Tibial nerve (tissue), 4 donors: ENCODE measurements around the gene ASIC3. TPM values are rescaled to one million over a fixed set of nuclear protein-coding genes. Genes with fewer than 3 reads are reported as not detected.
A peak's percentile ranks its signal among the peaks of the same experiment; 100 is the strongest.

Source experiments
- DNase-seq, 2 donors: peaks; one replicate each; pipeline ENCODE4 v3.0.0-alpha.2; 2019; ENCODE audit warnings: low spot score in 2 of 2
- H3K27ac ChIP-seq, 4 donors: fragments of 200-600 bp; sonication (generic) in 3 of 4; one replicate each; pipeline ENCODE4 v1.5.1; 2017 to 2019; ENCODE audit warnings: mild to moderate bottlenecking in 1 of 4
- H3K27me3 ChIP-seq, 2 donors: fragments of 200-600 bp; sonication (generic) in 1 of 2; one replicate each; pipeline versions ENCODE4 v1.5.1 to v1.6.0; 2017 to 2019
- H3K36me3 ChIP-seq, 3 donors: fragments of 200-600 bp; sonication (generic); one replicate each; pipeline ENCODE4 v1.5.1; 2018 to 2019
- H3K4me1 ChIP-seq, 4 donors: fragments of 200-600 bp; sonication (generic) in 3 of 4; one replicate each; pipeline ENCODE4 v1.5.1; 2017 to 2019
- H3K4me3 ChIP-seq, 4 donors: fragments of 200-600 bp; sonication (generic) in 3 of 4; one replicate each; pipeline ENCODE4 v1.5.1; 2017 to 2019; ENCODE audit warnings: mild to moderate bottlenecking in 1 of 4, moderate library complexity in 1 of 4
- H3K9me3 ChIP-seq, 4 donors: fragments of 200-600 bp; sonication (generic) in 3 of 4; one replicate each; pipeline ENCODE4 v1.5.1; 2017 to 2019
- CTCF ChIP-seq, 5 experiments: fragments of 200-600 bp in 3 of 5; fragments of 450-650 bp in 2 of 5; sonication (generic) in 3 of 5; IDR thresholded peaks; one replicate each; pipeline ENCODE4 v1.5.1; 2016 to 2019; ENCODE audit warnings: antibody characterized with exemption in 5 of 5, mild to moderate bottlenecking in 3 of 5, moderate library complexity in 2 of 5
- EP300 ChIP-seq, 2 donors: sonication (generic); formaldehyde crosslinking; IDR thresholded peaks; one replicate each; pipeline ENCODE4 v1.6.1; 2017; ENCODE audit warnings: antibody characterized with exemption in 2 of 2, mild to moderate bottlenecking in 1 of 2
- POLR2A ChIP-seq, 2 donors: fragments of 450-650 bp; IDR thresholded peaks; one replicate each; pipeline ENCODE4 v1.6.1; 2017; ENCODE audit warnings: antibody characterized with exemption in 2 of 2, mild to moderate bottlenecking in 2 of 2, moderate library complexity in 2 of 2
- WGBS, 2 donors: methylation state at CpG; one replicate each; pipeline ENCODE4 v1.1.5; 2018; 5-methylcytosine and 5-hydroxymethylcytosine counted together
- total RNA-seq, 4 donors: library from RNA; depleted of rRNA; stranded (reverse); fragments of >200 nt; gene quantifications; one replicate each; pipeline ENCODE4 v1.1.0, GENCODE V29; 2016

Gene ASIC3
- total RNA-seq, 4 donors from 2014 or later: 1.7 to 6.0 (median 4.0) TPM

DNA sequence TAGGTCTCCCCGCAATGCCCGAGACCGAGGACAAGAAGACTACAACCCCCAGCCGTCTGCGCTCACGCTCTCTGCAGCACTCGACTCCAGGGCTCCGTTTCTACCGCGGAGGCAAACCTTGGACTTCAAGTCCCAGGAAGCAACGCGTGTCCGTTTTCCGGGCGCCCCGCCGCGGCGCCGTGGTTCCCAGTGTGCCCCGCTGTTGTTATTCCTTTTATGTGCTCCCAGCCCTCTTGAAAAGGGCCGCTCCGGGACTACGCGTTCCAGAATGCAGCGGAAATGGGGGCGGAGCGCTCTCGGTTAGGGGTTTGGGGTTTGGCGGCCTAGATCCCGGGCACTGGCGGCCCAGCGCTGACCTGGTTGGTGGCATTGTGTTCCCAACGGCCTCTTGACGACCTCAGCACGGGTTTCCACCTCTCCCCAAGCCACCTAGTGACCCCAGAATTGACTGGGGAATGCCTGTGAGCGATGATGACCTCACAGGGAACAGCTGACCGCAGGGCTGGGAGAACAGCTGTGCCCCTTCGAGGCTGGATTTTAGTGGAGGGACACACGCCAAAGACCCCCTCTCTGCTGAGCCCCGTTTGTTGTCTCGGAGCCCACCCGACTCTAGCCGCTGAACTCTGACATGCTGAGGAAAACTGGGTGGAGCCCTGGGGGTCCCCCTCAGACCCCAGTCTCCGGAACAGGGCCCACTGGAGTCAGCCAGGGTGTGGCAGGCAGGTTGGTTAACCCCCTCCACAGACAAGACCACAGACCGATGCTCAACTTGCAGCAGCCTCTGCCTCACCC is 9.9 kb downstream of the ASIC3 start:
- H3K4me1 ChIP-seq: peaks cover 0 to 53% (median 42%) of the 10 kb centered on the region in 4 donors

DNA sequence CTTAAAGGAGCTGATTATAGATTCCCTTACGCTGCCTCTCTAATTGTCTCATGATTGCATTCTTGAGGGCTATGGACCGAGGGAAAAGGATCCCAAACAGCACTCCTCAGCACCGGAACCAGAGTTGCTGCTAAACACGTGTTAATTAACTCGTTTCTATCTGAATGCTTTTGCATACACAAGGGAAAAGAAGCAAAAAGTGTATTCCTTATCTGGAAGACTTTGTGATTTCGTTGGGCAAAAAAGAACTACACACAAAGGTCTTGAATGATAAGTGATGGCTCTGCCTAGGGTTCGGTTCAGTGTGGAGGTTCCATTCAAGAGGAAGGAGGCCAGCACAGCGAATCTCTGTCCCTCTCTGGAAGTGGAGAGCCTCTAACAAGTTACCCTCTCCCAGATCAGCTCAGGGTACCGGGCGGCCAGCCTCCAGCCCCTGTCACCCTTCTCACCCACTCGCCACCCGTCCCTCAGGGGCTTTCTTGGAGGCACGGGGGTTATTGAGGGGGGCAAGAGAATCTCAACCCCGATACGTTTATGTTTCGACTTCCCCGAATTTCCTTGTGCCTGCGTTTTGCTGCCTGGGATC is 10.5 kb downstream of the ASIC3 start:
- Histone ChIP-seq H3K4me1 (peaks cover 0 to 60% (median 42%) of the 10 kb centered on the region in 4 donors), H3K9me3 (no peaks in the 10 kb centered on the region), H3K27ac (peak overlapping the region; percentile 93 to 97 (median 96)), H3K4me3 (peak overlapping the region; percentile 72 to 91 (median 80)), H3K27me3 (no peaks in the 10 kb centered on the region), H3K36me3 (peaks cover 0 to 16% (median 0%) of the 10 kb centered on the region in 3 donors)
- no peak for DNase-seq
- WGBS, 2 donors: 4 to 5% methylated on average over 18 of the region's 18 CpGs
- TF ChIP-seq CTCF (IDR thresholded peaks at IDR 0.05) (no peak), EP300 (IDR thresholded peaks at IDR 0.05) (no peak), POLR2A (IDR thresholded peaks at IDR 0.05) (no peak)

More for the DNA sequence above, 9.9 kb downstream of the ASIC3 start:
- Histone ChIP-seq H3K4me3 (peak overlapping the region; percentile 39 to 91 (median 79)), H3K27ac (peak overlapping the region; percentile 93 to 97 (median 96)), H3K9me3 (no peaks in the 10 kb centered on the region), H3K27me3 (no peaks in the 10 kb centered on the region), H3K36me3 (peaks cover 0 to 22% (median 0%) of the 10 kb centered on the region in 3 donors)
- peak; percentile 95 to 97 for DNase-seq
- TF ChIP-seq EP300 (IDR thresholded peaks at IDR 0.05): peak; percentile 93 to 98
- TF ChIP-seq CTCF (IDR thresholded peaks at IDR 0.05): peak in 2 of 5 experiments; percentile 27 to 28
- peak; percentile 77 to 97 for TF ChIP-seq POLR2A (IDR thresholded peaks at IDR 0.05)
- 0% methylated on average over 21 to 39 of the region's 46 CpGs for WGBS, 2 donors

DNA sequence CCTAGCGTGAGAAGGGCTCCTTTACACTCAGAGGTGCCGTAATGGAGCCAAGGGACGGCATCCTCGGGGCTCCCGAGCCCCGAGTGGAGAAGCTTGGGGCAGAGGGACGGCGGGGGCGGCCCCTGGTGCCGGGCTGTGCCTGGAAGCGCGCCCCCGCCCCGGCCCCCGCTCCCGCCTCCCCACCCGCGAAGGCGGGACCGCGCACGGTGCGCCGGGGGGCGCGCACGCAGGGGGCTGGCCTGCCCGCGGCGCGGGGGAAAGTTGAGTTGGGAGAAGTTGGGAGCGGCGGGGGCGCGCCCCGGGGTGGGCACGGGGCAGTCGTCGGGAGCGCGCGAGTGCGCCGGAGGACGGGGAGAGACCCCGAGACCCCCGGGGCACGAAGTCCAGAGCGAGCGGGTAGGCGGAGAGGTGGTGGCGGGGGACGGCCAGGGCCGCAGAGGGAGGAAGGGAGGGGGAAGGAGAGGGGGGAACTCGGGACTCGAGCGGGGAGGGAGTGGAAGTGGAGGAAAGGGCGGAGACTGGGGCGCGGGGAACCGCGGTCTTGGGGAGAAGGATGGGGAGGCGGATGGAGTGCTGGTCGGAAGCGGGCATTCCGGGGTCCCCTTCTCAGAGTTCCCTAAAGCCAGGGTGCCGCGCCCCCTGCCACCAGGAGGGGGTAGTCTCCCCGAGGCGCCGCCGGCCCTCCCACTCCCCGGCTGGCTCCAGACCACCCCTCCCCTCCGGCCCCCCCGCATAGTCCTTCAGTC is 11.2 kb downstream of the ASIC3 start, which contains the start of gene SLC4A2:
SLC4A2 (plus strand) TSS at position 223 of the 746 bp plus-strand sequence. CDS start 2,399 bp downstream, outside the sequence.
- Histone ChIP-seq H3K4me1 (peaks cover 0 to 60% (median 42%) of the 10 kb centered on the region in 4 donors), H3K27ac (peak within 1 kb of the TSS; percentile 93 to 97 (median 96)), H3K36me3 (peaks cover 2 to 16% (median 2%) of the 10 kb centered on the region in 3 donors), H3K4me3 (peak within 1 kb of the TSS; percentile 72 to 91 (median 80)), H3K27me3 (no peaks in the 10 kb centered on the region), H3K9me3 (no peaks in the 10 kb centered on the region)
- WGBS, 2 donors: 0 to 2% methylated on average over 39 to 50 of the region's 75 CpGs
- peak; percentile 67 to 73 for DNase-seq
- TF ChIP-seq CTCF (IDR thresholded peaks at IDR 0.05) (peak; percentile 47 to 56 (median 54)), EP300 (IDR thresholded peaks at IDR 0.05) (peak in 1 of 2 donors; percentile 63), POLR2A (IDR thresholded peaks at IDR 0.05) (peak; percentile 31 to 61)

DNA sequence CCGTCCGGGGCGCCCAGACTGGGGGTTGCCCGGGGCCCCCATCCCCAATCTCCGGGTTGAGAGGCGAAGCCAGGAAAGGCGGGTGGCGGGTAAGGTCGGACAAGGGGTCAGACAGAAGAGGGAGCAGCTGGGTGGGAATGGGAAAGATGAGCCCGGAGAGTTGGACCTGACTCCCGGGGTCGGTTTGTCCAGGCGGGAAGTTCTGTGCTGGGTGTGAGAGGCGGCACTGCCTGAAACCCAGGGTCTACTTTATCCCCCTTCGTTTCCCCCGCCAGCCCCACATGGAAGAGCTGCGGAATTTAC is 11.7 kb downstream of the ASIC3 start:
- Histone ChIP-seq H3K27ac (peak overlapping the region; percentile 93 to 97 (median 96)), H3K27me3 (no peaks in the 10 kb centered on the region), H3K9me3 (no peaks in the 10 kb centered on the region), H3K4me1 (peaks cover 0 to 60% (median 42%) of the 10 kb centered on the region in 4 donors), H3K36me3 (peaks cover 5 to 17% (median 6%) of the 10 kb centered on the region in 3 donors), H3K4me3 (peak overlapping the region; percentile 72 to 91 (median 80))
- WGBS, 2 donors: 2 to 3% methylated on average over 16 to 17 of the region's 17 CpGs
- DNase-seq: no peak
- TF ChIP-seq CTCF (IDR thresholded peaks at IDR 0.05): no peak
- TF ChIP-seq EP300 (IDR thresholded peaks at IDR 0.05): no peak
- TF ChIP-seq POLR2A (IDR thresholded peaks at IDR 0.05): no peak
